ENCODE measurements around the gene ENTPD2. TPM values are rescaled to one million over a fixed set of nuclear protein-coding genes. Genes with fewer than 3 reads are reported as not detected.

The ENTPD2 gene
- total RNA-seq, 1 donor: 0.09 TPM

GRCh38 chr9:137062384-137062783 is 8.5 kb upstream of the ENTPD2 start:
- TF ChIP-seq, protein P1, sequence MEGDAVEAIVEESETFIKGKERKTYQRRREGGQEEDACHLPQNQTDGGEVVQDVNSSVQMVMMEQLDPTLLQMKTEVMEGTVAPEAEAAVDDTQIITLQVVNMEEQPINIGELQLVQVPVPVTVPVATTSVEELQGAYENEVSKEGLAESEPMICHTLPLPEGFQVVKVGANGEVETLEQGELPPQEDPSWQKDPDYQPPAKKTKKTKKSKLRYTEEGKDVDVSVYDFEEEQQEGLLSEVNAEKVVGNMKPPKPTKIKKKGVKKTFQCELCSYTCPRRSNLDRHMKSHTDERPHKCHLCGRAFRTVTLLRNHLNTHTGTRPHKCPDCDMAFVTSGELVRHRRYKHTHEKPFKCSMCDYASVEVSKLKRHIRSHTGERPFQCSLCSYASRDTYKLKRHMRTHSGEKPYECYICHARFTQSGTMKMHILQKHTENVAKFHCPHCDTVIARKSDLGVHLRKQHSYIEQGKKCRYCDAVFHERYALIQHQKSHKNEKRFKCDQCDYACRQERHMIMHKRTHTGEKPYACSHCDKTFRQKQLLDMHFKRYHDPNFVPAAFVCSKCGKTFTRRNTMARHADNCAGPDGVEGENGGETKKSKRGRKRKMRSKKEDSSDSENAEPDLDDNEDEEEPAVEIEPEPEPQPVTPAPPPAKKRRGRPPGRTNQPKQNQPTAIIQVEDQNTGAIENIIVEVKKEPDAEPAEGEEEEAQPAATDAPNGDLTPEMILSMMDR (IDR thresholded peaks at IDR 0.05; ENCODE audit: insufficient read depth, low read length): no peak
- H3K4me3 ChIP-seq (ENCODE audit: low read depth, low read length): no peak overlapping the region
- no peak for DNase-seq (ENCODE audit: low read depth)

DNA sequence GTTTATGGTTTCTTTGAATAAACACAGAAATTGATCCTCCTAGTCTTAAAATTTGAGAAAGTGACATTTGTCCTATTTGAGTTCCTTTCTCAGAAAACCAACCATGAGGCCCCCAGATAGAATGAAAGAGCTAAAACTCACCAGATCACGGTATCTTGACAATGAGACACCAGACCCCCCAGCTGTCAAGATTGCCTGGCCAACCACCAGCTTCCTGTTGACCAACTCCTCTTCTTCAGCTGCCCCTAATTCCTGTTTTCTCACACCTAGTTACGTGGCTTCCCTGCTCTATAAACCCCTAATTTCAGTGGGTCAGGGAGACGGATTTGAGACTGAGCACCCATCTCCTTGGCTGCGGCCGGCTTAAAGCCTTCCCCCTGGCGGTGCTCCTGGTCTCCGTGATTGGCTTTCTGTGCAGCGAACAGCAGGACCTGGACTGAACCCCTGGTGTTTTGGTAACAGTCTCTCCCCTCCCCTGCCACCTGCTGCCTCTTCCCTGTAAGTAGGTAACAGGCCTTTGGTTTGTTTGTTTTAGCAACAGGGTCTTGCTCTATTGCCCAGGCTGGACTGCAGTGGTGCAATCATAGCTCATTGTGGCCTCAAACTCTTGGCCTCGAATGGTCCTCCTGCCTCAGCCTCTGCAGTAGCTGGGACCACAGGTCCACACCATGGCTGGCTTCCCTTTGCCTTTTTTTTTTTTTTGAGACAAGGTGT is 4.8 kb upstream of the ENTPD2 start:
- no peak overlapping the region for H3K4me3 ChIP-seq (ENCODE audit: low read depth, low read length)
- TF ChIP-seq, protein P1 (IDR thresholded peaks at IDR 0.05; ENCODE audit: insufficient read depth, low read length): no peak
- no peak for DNase-seq (ENCODE audit: low read depth)

- TF ChIP-seq, protein P1 (IDR thresholded peaks at IDR 0.05; ENCODE audit: insufficient read depth, low read length): no peak
- no peak overlapping the region for H3K4me3 ChIP-seq (ENCODE audit: low read depth, low read length)
- peak; percentile 45 for DNase-seq (ENCODE audit: low read depth)
Measured at GRCh38 chr9:137057545-137057944, 3.7 kb upstream of the ENTPD2 start.

- no peak for DNase-seq (ENCODE audit: low read depth)
- TF ChIP-seq, protein P1 (IDR thresholded peaks at IDR 0.05; ENCODE audit: insufficient read depth, low read length): no peak
- no peak overlapping the region for H3K4me3 ChIP-seq (ENCODE audit: low read depth, low read length)
Measured at GRCh38 chr9:137056739-137057415, 3.0 kb upstream of the ENTPD2 start.

DNA sequence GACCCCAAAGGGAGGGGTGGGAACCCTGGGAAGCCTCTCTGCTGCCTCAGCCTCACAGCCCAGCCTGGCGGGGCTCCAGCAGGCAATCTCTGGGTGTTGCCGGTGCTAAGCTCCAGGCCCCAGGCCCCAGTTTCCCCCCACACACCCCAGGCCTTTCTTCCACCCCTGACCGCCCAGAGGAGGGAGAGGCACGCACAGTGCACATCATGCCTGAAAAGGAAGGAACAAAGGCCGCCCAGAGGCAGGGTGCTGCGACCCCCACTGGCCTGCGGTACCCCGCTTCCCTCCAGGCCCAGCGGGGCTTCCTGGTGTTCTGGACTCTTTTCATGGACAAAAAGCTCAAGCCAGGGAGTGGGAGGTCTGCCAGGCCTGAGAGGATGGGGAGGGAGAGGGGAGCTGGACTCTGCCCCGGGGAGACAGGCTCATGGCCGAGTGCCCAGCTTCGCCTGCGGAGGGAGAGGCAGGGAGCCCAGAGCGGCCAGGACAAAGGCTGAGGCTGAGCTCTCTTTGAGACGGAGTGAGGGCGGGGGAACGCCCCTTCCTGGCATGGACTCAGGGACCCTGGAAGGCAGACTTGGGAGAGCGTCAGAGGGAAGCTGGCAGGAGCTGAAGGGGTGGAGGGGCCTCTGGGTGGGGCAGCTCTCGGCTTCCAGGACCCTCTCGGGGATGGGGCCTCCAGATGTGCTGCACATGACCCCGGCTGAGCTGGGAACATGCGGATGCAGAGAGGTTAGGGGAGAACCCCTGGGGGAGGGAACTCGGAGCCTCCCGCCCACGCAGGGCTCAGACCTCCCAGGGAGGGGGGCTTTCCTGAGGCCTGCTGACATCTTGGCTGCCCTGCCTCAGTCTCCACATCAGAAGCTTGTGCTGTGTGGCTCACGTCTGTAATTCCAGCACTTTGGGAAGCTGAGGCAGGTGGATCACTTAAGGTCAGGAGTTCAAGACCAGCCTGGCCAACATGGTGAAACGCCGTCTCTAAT is 1.8 kb upstream of the ENTPD2 start:
- H3K4me3 ChIP-seq (ENCODE audit: low read depth, low read length): no peak overlapping the region
- peak; percentile 97 for DNase-seq (ENCODE audit: low read depth)
- TF ChIP-seq, protein P1 (IDR thresholded peaks at IDR 0.05; ENCODE audit: insufficient read depth, low read length): no peak

DNA sequence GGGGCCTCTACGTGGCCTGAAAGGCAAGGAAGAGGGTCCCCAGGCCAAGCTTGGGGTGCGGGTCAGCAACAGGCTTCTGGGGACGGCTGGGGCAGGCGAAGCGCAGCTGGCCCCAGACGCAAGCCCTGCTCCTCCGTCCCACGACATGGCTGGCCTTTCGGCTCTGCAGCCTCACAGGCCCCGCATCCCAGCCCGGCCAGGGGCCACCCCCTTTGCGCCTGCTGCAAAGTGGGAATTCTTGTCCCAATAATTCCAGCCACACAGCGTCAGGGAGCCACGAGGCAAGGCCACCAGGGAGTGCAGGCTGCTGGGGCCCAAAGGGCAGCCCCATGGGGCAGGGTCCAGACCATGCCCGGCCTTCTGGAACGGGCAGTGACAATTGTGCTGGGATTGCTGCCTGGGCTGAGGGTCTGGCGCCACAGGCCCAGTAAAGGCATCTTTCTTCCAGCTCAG is 1.1 kb upstream of the ENTPD2 start:
- H3K4me3 ChIP-seq (ENCODE audit: low read depth, low read length): no peak overlapping the region
- TF ChIP-seq, protein P1 (IDR thresholded peaks at IDR 0.05; ENCODE audit: insufficient read depth, low read length): no peak
- no peak for DNase-seq (ENCODE audit: low read depth)

Data from fibroblast of the aortic adventitia (primary cell).